HL-60/S4 treated with phorbol 12-myristate 13-acetate at 8.2 ng/mL for 4 days and 3 days (cell line): ENCODE measurements around the gene RAB9A.
"Not testable (repeated sequence)": the region's sequence is repeated elsewhere in the genome, so short reads cannot be mapped to it uniquely, and the experiment has no call there.

Experiments
- in situ Hi-C: fragments of 300-500 bp; cut with MboI; formaldehyde crosslinking; loops from 2 replicates; pipeline ENCODE4 v1.15.0; 2022; ENCODE audit warnings: low sequenced_read_pairs

RAB9A gene, protein sequence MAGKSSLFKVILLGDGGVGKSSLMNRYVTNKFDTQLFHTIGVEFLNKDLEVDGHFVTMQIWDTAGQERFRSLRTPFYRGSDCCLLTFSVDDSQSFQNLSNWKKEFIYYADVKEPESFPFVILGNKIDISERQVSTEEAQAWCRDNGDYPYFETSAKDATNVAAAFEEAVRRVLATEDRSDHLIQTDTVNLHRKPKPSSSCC

DNA sequence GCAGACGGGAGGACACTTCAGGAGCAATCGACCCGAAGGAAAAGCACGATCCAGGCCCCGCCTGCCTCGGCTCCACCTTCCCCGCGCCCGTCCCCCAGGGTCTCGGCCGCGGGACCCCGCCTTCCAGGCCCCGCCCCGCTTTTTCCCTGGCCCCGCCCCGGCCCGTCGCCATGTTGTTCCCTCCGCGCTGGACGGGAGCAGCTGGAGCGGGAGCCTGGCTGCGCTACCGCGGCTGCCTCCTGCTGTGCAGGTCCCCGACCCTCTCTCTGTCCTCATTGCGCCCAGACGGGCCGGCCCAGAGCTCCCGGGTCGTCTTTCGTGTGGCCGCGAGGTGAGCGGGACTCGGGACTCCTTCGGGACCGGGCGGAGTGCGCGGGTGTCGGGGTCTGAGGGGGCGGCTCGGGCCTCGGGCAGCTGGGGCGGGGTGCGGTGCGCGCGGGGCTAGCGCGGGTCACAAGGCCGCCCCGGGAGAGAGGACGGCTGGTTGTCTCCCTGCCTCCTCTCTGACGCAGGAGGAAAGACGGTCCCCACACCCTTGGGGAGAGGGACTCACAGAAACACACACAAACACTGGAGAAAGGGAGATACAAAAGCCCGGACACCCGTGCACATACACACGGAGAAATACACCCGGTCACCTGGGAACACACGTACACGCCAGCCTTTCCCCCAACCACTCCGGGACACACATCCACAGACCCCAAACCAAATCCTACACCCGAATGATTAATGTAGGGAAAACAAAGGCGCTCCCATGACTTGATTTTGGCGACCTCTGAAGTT is at the start of gene RAB9A:
RAB9A (plus strand) TSS at position 171 of the 783 bp plus-strand sequence. CDS start 19,619 bp downstream, outside the sequence.
- in situ Hi-C loops: no loop called here

DNA sequence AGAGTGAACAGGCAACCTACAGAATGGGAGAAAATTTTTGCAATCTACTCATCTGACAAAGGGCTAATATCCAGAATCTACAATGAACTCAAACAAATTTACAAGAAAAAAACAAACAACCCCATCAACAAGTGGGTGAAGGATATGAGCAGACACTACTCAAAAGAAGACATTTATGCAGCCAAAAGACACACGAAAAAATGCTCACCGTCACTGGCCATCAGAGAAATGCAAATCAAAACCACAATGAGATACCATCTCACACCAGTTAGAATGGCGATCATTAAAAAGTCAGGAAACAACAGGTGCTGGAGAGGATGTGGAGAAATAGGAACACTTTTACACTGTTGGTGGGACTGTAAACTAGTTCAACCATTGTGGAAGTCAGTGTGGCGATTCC is 47.2 kb upstream of the RAB9A start:
- in situ Hi-C loops: not testable (repeated sequence)

- in situ Hi-C loops: no loop called here
Measured at GRCh38 chrX:13645464-13646153, 43.3 kb upstream of the RAB9A start.

DNA sequence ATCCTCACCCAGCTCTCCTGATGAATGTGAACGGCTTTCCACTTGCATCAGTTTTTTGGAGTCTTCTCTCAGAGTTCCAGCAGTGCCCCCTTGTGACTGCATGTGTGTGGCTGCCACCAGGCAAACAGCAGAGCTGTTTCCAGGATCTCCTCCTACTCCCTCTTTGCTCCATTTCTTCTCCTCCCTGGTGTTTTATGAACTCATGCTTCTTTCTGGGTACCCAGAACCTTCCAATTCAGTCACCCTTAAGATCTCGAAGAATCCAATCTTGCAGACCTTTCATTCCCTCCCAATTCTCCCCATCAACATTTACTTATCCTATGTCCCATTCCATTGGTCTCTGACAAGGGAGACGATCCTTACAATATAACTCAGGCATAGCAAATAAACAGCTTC is 42.8 kb upstream of the RAB9A start:
- in situ Hi-C loops: no loop called here

GRCh38 chrX:13647709-13648212 is 41.2 kb upstream of the RAB9A start:
- in situ Hi-C loops: no loop called here

- in situ Hi-C loops: not testable (repeated sequence)
Measured at GRCh38 chrX:13648336-13648735, 40.6 kb upstream of the RAB9A start.

GRCh38 chrX:13649838-13650237 is 39.1 kb upstream of the RAB9A start:
- in situ Hi-C loops: loop anchor here (25.0 kb wide), 1 partner anchor 387 kb away; the partner anchor contains the start of gene GEMIN8

GRCh38 chrX:13650318-13650717 is 38.6 kb upstream of the RAB9A start:
- in situ Hi-C loops: loop anchor here (25.0 kb wide), 1 partner anchor 387 kb away; the partner anchor contains the start of gene GEMIN8

- in situ Hi-C loops: loop anchor here (25.0 kb wide), 1 partner anchor 386 kb away; the partner anchor contains the start of gene GEMIN8
Measured at GRCh38 chrX:13651150-13651549, 37.8 kb upstream of the RAB9A start.

DNA sequence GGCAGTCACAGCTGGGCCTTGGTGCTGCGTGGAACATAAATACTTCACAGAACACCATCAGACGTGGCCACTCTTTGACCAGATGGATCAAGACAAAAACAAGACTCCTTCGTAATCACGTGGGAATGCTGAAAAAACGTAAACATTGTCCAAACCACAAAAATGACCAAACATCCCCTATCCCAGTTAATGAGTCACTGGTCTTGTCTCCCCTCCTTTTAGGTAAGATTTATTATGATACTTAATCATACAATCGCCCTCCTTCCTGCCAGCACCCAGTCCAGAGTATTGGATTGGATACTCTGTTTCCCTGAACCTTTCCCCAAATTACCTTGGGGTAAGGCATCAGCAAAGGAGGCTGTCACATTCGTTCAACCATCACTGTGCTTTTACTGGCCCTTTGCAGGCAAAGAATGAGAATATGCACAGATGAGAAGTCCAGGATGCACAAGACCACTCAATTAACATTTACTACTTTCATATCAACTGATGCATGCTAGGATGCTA is 36.6 kb upstream of the RAB9A start:
- in situ Hi-C loops: loop anchor here (25.0 kb wide), 1 partner anchor 385 kb away; the partner anchor contains the start of gene GEMIN8

- in situ Hi-C loops: loop anchor here (25.0 kb wide), 1 partner anchor 384 kb away; the partner anchor contains the start of gene GEMIN8
Measured at GRCh38 chrX:13652850-13653693, 35.9 kb upstream of the RAB9A start, which contains the start of gene TCEANC. Gene TCEANC (plus strand): TSS chrX:13653141. CDS start chrX:13662509, 9,368 bp downstream.

GRCh38 chrX:13654116-13654515 is 34.8 kb upstream of the RAB9A start:
- in situ Hi-C loops: loop anchor here (25.0 kb wide), 1 partner anchor 383 kb away; the partner anchor contains the start of gene GEMIN8

DNA sequence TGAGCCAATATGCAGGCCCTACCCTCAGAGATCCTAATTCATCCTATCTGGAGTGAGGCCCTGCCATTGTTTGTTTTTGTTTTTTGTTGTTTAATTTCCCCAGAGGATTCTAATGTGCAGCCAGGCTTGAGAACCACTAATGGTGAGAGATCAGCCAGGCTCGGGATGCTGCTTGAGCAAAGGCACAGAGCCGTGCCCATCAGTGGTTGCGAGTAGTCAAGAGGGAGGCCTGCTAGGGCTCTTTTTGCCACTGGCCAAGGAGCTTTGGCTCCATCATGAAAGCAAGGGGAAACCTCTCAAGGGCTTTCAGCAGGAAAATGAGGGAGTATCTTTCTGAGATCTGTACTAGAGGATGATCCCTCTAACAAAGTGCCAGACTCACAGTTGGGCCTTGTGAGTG is 33.3 kb upstream of the RAB9A start:
- in situ Hi-C loops: loop anchor here (25.0 kb wide), 1 partner anchor 382 kb away; the partner anchor contains the start of gene GEMIN8

GRCh38 chrX:13658602-13659001 is 30.3 kb upstream of the RAB9A start:
- in situ Hi-C loops: loop anchor here (25.0 kb wide), 1 partner anchor 379 kb away; the partner anchor contains the start of gene GEMIN8

DNA sequence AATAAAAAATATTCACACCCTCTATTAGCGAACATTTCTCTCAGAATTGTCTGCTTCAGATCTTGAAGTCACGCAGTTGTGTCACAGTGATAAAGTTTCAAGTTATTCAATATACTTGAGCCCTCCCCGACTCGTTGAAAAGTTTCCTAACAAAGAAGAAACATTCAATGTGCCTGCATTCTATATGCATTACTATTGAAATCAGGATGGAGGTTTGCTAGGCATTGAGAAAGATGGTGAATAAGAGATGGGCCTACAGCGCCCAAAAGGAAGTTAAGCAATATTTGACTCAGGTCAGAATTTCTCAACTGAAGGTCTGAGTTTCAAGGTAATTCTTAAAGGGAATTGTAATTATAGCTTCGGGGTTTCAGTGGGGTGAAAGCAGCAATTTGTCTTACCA is 29.9 kb upstream of the RAB9A start:
- in situ Hi-C loops: loop anchor here (25.0 kb wide), 1 partner anchor 378 kb away; the partner anchor contains the start of gene GEMIN8

- in situ Hi-C loops: loop anchor here (25.0 kb wide), 1 partner anchor 375 kb away; the partner anchor contains the start of gene GEMIN8
Measured at GRCh38 chrX:13661735-13662288, 27.1 kb upstream of the RAB9A start.

DNA sequence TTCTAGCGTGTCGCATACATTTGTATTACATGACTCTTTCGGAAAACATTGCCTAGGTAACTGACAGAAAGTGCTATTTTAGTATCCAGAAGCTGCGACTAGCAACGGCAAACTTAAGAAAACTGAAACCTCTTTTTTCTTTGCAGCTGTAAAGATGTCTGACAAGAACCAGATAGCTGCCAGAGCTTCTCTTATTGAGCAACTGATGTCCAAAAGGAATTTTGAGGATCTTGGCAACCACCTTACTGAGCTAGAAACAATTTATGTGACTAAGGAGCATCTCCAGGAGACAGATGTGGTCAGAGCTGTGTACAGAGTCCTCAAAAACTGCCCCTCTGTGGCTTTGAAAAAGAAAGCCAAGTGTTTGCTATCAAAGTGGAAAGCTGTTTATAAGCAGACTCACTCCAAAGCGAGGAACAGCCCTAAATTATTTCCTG is 26.6 kb upstream of the RAB9A start:
- in situ Hi-C loops: loop anchor here (25.0 kb wide), 1 partner anchor 375 kb away; the partner anchor contains the start of gene GEMIN8

DNA sequence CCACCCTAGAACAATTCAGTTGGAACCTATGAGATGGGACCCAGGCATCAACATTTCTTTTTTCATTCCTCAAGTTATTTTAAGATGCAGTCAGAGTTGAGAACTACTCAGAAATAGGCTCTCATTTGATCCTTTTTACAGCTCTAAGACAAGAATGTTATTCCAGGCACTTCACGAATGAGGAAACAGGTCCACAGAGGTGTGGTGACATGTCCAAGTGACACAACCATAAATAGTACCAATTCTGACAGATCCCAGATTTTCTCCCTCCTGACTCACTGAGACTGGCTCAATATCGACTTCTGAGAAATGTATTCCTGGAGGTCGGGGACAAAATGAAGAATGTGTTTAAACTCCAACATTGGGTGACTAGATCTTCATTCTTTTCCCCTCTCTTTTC is 24.9 kb upstream of the RAB9A start:
- in situ Hi-C loops: loop anchor here (25.0 kb wide), 1 partner anchor 373 kb away; the partner anchor contains the start of gene GEMIN8

DNA sequence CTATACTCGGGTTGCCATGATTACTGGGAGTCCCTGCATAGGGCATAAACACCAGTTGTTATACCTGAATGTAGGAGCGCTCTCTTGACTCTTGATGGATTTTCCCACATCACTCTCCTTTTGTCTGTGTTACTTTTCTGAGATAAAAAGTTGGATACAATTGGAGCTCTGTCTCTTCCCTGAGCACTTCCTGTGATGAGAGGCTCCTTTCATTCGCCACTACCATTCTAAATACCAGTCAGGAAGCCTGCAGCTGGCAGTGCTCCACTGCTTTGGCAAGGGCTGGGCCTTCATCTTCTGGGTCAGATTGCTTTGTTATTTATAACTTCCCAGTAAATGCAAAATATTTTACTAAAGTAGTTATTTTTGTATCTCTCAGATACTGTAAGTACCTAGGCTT is 22.1 kb upstream of the RAB9A start:
- in situ Hi-C loops: loop anchor here (25.0 kb wide), 1 partner anchor 370 kb away; the partner anchor contains the start of gene GEMIN8
